ENCODE data around the gene SH3GL2. TPM values are rescaled to one million over a fixed set of nuclear protein-coding genes. Genes with fewer than 3 reads are reported as not detected.
A peak's percentile ranks its signal among the peaks of the same experiment; 100 is the strongest.

SH3GL2 gene
- not detected in 2 replicates for total RNA-seq (2011; cell fraction: chromatin; rRNA removed; ENCODE audit: low replicate concordance)
- not detected in 2 replicates for total RNA-seq (2011; cell fraction: nucleolus; rRNA removed)
- total RNA-seq (2011; cell fraction: nucleoplasm; rRNA removed) = not detected in 2 replicates
- total RNA-seq (2014; rRNA removed) (not detected in 2 replicates), total RNA-seq (2014; rRNA removed; fragmentation: Illumina TruSeq; extraction: Trizol) (not detected in 2 replicates), total RNA-seq (2015; rRNA removed; fragmentation: Illumina TruSeq; extraction: Trizol) (not detected in 2 replicates), total RNA-seq (2021) (not detected in 2 replicates), polyA plus RNA-seq (2011; rRNA removed) (not detected in 2 replicates), polyA plus RNA-seq (2014; fragmentation: Illumina TruSeq; extraction: Trizol) (not detected in 2 replicates), polyA plus RNA-seq (2014; fragmentation: Nextera tagmentation; extraction: Ambion mirVana) (not detected), polyA plus RNA-seq (2014; rRNA removed) (not detected in 2 replicates), polyA minus RNA-seq (2011; rRNA and poly(A)+ RNA removed) (not detected in 2 replicates), Bru-seq, nascent RNA (percentile 2 among the genes with signal in this experiment), BruChase-seq, experiment 1, labeled RNA remaining after a 2-hour chase (percentile 1 among the genes with signal in this experiment), BruChase-seq, experiment 2, labeled RNA remaining after a 6-hour chase (not detected)
- polyA plus RNA-seq (2011; cell fraction: cytosol; rRNA removed) = not detected in 2 replicates
- polyA plus RNA-seq (2011; cell fraction: nucleus; rRNA removed) = not detected in 2 replicates
- not detected in 2 replicates for polyA plus RNA-seq (2012)
- polyA minus RNA-seq (2011; cell fraction: cytosol; rRNA and poly(A)+ RNA removed) = not detected in 2 replicates
- not detected in 2 replicates for polyA minus RNA-seq (2011; cell fraction: nucleus; rRNA and poly(A)+ RNA removed)
- long read RNA-seq, experiment 1 = 0 reads
- long read RNA-seq, experiment 2 = 0 reads
- long read RNA-seq, experiment 3 = 0 reads

DNA sequence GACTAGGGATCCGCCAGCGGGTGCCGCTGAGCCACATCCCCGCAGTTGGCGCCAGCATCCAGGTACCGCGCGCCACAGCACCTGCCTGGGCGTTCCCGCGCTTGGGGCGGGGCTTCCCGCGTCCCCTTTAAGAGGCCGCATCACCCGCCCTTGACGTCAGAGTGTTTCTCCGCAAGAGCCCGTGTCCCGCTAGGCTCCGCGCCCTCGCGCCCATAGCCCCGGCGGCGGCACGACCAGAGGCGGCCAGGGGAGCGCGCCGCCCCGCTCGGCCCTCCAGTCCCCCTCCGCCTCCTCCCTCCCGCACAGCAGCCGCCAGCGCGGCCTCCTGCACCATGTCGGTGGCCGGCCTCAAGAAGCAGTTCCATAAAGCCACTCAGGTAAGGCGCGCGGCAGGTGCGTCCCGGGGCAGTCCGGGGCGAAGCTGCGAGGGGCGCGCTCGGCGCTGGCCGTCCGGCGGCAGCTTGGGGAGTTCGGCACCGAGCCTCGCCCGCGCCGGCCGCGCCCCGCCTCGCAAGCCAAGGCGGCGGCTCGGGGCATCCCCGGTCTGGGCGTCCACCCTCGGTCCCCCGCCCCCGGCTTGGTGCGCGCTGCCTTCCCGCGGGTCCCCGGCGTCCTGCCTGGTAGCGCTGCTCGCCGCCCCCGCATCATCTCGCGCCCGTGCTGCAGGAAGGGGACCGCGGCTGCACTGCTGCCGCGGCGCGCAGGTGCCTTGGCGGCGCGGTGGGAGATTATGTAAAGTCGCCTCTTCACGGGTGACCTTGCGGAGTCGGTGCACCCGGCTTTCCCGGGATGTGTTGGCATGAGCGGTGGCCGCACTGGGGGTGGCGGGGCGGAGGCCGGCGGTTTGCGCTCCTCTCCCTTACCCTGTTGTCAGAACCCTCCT lies at the start of gene SH3GL2:
TSS of gene SH3GL2 (plus strand) at position 156 of the 883 bp plus-strand sequence.
- Histone ChIP-seq H3K9me3 (replicated peaks; ENCODE audit: control insufficient read depth, insufficient read depth, low read depth, low read length) (no peaks in the 10 kb centered on the region), H3K9ac (ENCODE audit: insufficient read depth in 1 of 2, low read depth in 2 of 2, low read length in 2 of 2) (no peak within 1 kb of the TSS), H3K36me3 (ENCODE audit: control insufficient read depth, insufficient read depth, low read length) (no peaks in the 10 kb centered on the region), H3K79me2 (ENCODE audit: control insufficient read depth, insufficient read depth, low read length) (no peaks in the 10 kb centered on the region), H3K4me1 (replicated peaks in 1 of 2; ENCODE audit: control insufficient read depth in 2 of 2, insufficient read depth in 2 of 2, low read length in 2 of 2) (no peaks in the 10 kb centered on the region), H3K9me1 (ENCODE audit: control insufficient read depth, insufficient read depth, low read length) (no peaks in the 10 kb centered on the region), H3K4me2 (ENCODE audit: insufficient read depth, low read length) (no peak within 1 kb of the TSS), H3K4me3 (no peak within 1 kb of the TSS), H2AFZ (ENCODE audit: low read depth, low read length) (no peak within 1 kb of the TSS), H4K20me1 (replicated peaks; ENCODE audit: control insufficient read depth, insufficient read depth, low read length) (no peaks in the 10 kb centered on the region), H3K27me3 (ENCODE audit: control insufficient read depth in 2 of 2, insufficient read depth in 2 of 2, low read length in 2 of 2) (no peaks in the 10 kb centered on the region), H3K27ac (ENCODE audit: extremely low read depth, low read depth, low read length) (no peak within 1 kb of the TSS)
- ATAC-seq (no peak), FAIRE-seq (no peak), DNase-seq (ENCODE audit: extremely low read depth in 1 of 4, low spot score in 3 of 4) (no peak)
- in situ Hi-C loops (cut with MboI) = no loop called here
- intact Hi-C loops (cut with micrococcal nuclease) = no loop called here
- POLR2A ChIA-PET = no interaction called here
- CTCF ChIA-PET (ENCODE audit: low intra/inter-chr PET ratio) = no interaction called here
- BruUV-seq (replicated peaks) = no TSS peak
- TF ChIP-seq SUPT5H (IDR thresholded peaks at IDR 0.05) (no peak), NR4A1 (CRISPR knock-in tag; IDR thresholded peaks at IDR 0.05) (no peak), NR4A1 (tag; IDR thresholded peaks at IDR 0.05) (no peak), ZNF507 (tag; conservative IDR thresholded peaks at IDR 0.05) (no peak), ETV6 (IDR thresholded peaks at IDR 0.05; ENCODE audit: borderline replicate concordance in 1 of 2, low read depth in 2 of 2, low read length in 1 of 2) (no peak), ETV6 (CRISPR knock-in tag; IDR thresholded peaks at IDR 0.05; ENCODE audit: borderline replicate concordance) (no peak), SOX6 (IDR thresholded peaks at IDR 0.05) (no peak), HIVEP1 (CRISPR knock-in tag; IDR thresholded peaks at IDR 0.05) (no peak), SMC3 (conservative IDR thresholded peaks at IDR 0.05; ENCODE audit: insufficient read depth, low read depth, low read length) (no peak), HNRNPUL1 (IDR thresholded peaks at IDR 0.05; ENCODE audit: low read length) (no peak), PHB2 (IDR thresholded peaks at IDR 0.05; ENCODE audit: low read depth) (no peak), NCOA4 (IDR thresholded peaks at IDR 0.05; ENCODE audit: partially characterized antibody) (no peak)
- TF ChIP-seq, protein P1, sequence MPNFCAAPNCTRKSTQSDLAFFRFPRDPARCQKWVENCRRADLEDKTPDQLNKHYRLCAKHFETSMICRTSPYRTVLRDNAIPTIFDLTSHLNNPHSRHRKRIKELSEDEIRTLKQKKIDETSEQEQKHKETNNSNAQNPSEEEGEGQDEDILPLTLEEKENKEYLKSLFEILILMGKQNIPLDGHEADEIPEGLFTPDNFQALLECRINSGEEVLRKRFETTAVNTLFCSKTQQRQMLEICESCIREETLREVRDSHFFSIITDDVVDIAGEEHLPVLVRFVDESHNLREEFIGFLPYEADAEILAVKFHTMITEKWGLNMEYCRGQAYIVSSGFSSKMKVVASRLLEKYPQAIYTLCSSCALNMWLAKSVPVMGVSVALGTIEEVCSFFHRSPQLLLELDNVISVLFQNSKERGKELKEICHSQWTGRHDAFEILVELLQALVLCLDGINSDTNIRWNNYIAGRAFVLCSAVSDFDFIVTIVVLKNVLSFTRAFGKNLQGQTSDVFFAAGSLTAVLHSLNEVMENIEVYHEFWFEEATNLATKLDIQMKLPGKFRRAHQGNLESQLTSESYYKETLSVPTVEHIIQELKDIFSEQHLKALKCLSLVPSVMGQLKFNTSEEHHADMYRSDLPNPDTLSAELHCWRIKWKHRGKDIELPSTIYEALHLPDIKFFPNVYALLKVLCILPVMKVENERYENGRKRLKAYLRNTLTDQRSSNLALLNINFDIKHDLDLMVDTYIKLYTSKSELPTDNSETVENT (CRISPR knock-in tag; IDR thresholded peaks at IDR 0.05) = no peak
- 13% methylated on average over 18 of the region's 109 CpGs for WGBS (ENCODE audit: insufficient coverage, low coverage, missing lambda C conversion rate)
